ENCODE results near the gene FBXO24.
"Not testable (repeated sequence)": the region's sequence is repeated elsewhere in the genome, so short reads cannot be mapped to it uniquely, and the experiment has no call there.

FBXO24 gene

DNA sequence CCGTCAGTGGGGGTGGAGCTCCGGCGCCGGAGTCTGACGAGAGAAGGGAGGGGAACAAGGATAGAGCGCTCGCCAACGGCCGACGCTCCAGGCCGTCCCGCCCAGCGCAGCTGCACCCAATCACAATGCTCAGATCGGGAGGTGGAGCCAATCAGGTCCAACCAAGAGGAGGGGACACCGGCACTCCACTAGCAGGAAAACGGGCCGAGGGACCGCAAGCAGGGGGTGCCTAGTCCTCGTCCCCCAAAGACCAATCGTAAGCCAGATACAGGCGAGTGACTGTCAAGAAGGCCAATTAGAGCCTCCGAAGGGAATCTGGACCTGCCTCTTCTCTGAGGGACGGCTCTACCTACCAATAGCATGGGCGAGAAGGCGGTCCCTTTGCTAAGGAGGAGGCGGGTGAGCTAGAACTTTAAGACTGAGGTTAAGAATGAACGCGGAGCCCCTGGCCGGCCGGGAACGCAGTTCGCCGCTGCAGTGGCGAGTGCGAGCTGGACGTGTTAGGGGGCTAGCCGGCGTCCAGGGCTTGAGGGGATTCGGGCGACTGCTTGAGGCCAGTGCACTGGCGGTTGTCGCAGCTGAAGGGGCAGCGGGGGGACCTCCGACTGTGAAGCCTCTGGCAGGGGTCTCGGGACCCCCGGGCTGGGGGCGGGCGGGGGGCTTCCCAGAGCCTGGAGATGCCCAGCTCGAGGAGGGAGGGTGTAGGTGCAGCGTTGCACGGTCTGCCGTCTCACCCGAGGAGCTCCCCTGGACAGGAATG, at the start of gene FBXO24:
Gene FBXO24 (plus strand): TSS at position 63 of the 760 bp plus-strand sequence. CDS start 298 bp downstream, at position 361.
- DNase-seq = peak; percentile 100

GRCh38 chr7:100536695-100537094, 49.4 kb upstream of the FBXO24 start:
- not testable (repeated sequence) for DNase-seq

DNA sequence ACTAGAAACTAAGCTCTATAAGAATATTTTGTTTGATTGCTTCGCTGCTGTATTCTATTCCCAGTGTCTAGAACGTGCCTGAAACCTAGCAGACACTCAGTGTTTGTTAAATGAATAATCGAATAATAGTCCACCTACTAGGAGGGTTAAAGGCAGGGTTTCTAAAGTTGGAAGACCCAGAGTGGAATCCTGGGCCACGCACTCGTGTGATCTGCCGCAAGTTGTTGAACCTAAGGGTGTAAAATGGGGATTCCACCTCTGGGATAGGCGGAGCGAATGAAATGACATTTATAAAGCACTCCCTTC, 47.8 kb upstream of the FBXO24 start:
- DNase-seq = no peak

GRCh38 chr7:100538654-100539435, 47.3 kb upstream of the FBXO24 start, which contains the start of gene AGFG2:
Gene AGFG2, plus strand, starts transcription at chr7:100539203. Its CDS starts 144 bp downstream, at chr7:100539347.
- peak; percentile 99 for DNase-seq

DNA sequence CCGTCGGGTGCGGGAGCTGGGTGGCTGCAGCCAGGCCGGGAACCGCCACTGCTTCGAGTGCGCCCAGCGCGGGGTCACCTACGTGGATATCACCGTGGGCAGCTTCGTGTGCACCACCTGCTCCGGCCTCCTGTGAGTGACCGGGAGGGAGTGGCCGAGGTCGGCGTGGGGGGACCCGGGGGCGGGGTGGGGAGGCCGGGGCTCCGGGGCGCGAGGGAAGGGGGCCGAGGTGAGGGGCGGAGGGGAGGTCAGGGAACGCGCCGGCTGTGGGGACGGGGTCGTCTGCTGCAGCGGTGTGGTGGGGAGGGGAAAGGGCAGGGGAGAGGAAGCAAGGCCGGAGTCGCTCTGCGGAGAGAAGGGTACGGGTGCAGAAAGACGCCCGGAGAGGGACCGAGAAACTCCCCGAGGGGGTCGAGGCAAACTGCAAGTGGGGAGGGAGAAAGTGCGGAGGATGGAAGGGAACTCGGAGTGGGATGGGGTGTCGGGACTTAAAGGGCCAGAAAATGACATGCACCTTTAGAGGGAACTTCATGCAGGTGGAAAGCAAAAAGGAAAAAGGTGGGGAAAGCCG, 46.6 kb upstream of the FBXO24 start:
- DNase-seq = no peak

DNA sequence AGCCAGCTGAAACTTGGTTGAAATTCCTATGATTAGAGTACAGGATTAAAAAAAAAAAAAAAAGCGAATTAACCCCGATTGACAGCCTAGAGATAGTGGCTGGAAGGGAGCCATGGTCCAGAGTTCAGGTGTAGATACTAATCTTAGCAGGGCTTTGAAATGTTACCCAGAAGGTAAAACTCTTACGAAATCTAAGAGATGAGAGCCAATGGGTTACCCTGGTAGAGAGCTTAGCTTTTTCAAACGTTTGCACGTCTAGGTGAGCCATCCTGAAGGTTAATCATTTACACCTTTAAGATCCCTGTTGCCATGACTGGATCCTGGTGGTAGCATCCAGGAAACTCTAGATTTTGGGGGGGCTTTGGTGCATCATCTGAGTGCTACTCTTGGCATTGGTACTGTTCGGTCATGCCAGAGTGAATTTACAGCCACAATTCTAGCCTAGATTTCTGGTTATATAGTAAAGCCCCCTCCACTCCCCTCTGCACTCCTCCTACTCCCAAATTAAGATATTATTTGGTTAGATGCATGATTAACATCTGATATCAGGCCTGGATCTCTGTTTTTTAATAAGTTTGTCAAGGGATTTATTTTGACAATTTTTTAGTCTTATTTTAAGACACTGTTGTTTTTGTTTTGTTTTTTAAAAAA, 45.9 kb upstream of the FBXO24 start:
- DNase-seq = peak; percentile 39

DNA sequence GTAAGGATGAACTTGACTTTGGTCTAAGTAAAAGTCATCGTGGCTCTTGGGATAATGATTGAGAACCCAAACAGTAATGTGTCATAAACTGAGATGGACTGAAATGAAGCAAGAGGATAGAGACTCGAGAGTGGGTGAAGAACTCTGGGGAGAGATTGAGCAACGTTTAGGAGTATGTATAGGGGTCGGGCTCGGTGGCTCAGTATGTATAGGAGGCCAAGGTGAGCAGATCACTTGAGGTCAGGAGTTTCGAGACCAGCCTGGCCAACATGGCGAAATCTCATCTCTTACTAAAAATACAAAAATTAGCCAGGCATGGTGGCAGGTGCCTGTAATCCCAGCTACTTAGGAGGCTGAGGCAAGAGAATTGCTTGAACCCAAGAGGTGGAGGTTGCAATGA, 44.8 kb upstream of the FBXO24 start:
- DNase-seq = not testable (repeated sequence)

- DNase-seq = no peak
These were observed 42.5 kb upstream of the FBXO24 start for GRCh38 chr7:100543586-100543985.

DNA sequence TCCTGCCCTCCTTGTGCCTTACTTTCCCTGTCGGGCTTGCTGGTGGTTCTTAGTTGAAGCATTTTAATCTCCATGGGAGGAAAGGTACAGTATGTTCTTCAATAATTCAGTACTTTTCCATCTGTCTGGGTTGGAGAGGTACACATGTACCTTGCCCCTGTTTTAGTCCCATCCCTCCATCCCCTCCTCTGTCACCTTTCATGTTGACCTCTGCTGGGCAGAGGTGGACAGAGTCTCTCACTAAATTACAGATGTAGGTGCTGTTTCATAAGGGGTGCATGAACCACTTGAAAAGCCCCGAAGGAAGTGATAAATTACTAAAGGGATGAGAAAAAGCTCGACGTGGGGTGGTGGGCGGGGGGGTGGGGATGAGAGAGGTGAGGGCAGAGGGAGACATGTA, 41.7 kb upstream of the FBXO24 start:
- no peak for DNase-seq

GRCh38 chr7:100544967-100545359, 41.2 kb upstream of the FBXO24 start:
- DNase-seq = peak; percentile 41

- peak; percentile 32 for DNase-seq
These were observed 40.6 kb upstream of the FBXO24 start for GRCh38 chr7:100545360-100546128.

DNA sequence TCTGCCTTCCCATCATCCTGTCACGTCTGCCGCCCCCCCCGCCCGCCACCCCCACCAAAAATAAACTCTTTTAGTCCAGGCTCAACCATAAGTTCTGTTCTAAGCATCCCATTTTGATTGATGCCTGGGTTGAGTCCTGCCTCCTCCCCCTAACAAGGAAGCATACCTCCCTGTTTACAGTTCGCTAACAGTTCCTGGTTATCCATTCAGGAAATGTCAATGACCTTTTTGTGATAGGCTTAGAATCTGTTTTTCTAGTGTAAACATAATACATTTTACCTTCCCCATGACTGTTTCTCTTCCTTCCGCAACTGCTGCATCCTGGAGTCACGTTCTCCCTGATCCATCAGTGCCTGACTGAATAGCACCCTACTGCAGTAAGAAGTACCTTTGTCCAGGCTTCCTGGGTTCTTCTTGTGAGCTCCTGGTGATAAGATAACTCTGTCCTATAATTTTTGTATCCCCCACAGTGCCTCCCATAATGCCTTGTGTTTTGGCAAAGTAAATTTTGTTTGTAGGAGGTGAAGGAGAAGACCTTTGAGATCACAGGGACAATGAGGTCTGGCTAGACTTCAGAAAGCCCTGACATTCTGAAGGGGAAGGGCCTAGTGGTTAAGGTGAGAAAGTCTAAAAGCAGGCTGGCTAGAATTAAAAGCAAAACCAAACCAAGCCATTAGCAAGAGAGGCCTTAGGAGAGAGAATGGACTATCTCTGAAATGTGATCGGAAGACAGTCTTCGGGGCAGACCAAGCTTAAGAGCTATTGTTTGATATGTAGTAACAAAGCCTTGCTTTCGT, 39.8 kb upstream of the FBXO24 start:
- DNase-seq = no peak

DNA sequence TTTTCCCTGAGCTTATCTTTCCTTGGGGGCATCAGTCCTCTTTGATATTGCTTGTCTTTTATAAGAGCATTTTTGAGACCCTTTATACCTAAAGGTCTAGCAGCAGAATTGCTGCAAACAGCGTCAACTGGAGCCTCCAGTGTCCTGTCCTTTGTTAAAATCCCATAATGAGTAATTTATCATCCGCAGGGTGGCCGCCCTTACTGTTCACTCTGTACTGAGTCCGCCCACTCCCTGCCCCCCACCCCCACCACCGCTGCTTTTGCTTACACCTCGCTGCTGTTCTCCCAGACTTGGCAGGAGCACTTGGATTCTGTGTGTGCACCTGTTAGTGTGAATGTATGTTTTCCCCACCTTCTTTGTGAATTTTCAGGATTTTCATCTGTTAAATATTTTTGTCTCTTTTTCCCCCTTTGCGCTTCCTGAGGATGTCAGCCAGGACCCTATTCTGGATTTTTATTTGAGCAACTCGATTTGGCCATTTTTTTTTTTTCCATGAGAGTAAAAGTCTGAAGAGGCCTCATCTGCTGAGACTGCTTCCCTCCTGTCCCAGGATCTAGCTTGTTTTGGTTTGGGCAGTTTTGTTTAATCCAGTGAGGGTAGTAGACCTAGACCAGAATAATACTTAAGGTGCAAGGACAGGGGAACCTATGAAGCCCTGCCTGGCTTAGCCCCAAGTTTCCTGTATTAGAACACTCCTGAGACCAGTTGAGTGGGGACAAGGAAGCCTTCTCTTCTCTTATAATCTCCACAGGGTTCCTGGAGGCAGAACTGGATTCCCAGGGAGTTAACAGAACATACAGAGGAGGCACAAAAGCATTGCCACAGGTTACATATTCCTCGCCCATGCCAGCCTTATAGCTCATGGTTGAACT, 39.0 kb upstream of the FBXO24 start:
- no peak for DNase-seq

GRCh38 chr7:100547872-100548271, 38.3 kb upstream of the FBXO24 start:
- DNase-seq = no peak

- DNase-seq = not testable (repeated sequence)
These were observed 37.7 kb upstream of the FBXO24 start for GRCh38 chr7:100548446-100548845.

DNA sequence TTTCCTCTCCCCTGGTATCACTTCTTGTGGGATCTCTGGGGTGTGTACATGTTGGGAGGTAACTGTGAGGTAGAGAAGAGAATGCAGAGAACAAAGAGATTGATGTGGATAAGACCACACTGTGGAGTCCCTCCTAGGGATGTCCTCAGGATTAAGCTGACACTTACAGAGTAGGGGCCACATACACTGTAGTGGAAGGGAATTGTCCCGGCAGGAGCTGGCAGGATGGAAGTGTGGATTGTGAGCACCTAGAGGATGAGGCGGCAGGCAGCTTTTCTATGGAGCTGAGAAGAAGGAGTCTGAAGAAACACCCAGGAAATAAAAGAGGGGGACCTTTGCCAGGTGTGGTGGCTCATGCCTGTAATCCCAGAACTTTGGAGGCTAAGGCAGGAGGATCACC, 33.6 kb upstream of the FBXO24 start:
- DNase-seq = no peak

DNA sequence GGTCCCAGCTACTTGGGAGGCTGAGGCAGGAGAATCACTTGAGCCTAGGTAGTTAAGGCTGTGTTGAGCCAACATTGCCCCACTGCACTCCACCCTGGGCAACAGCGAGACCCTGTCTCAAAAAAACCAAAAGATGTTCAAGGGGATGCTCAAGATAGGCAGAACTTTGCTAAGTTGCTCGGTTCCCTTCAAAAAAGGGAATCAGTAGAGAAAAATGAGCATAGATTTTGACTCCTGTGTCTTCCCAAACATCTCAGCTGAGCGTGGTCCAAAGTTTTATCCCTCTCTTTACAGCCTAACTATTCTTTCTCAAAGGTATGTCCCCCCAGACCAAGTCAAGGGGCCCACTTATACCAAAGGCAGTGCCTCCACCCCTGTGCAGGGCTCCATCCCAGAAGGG, 33.1 kb upstream of the FBXO24 start:
- DNase-seq = no peak

DNA sequence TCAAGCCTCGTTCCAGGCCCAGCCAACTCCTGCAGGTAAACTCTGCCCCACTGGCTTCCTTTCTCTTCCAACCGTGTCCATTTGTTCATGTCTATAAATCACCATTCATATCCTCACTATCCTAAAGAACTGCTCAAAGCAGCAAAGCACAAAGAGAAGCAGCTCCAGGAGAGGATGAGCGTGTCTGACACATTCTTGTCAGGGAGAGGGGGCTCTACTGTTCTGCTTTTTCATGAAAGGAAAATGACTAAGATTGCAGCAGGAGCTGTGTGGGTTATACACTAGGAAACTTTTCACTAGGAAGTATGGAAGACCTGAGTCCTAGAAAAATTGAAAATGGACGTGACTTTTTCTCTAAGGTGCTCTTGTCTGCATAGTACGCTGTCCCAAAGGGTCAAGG, 30.4 kb upstream of the FBXO24 start:
- no peak for DNase-seq

GRCh38 chr7:100556541-100556940, 29.6 kb upstream of the FBXO24 start:
- DNase-seq = no peak

DNA sequence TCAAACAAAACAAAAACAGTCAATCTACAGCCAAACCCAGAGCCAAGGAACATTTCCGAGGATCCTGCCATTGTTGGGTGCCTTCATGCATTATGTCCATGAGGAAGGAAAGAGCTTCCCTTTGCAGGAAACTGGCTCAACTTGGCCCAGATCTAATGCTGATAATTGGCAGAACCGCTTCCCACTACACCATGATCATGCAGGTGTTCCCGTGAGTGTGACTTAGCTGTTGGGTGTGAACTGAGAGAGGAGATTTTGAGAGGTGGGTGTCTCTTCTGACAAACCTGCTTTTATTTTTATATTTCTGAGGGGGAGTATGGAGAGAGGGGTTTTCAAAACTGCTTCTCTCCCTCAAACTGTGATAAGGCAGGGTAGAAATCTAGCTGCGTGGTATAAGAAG, 27.0 kb upstream of the FBXO24 start:
- no peak for DNase-seq

Data from NCI-H2171 treated with DMSO at 0.1 percent for 48 hours (cell line).